HEK293 (cell line): ENCODE measurements around the gene ATP8A2.

Source experiments
- RBAK ChIP-seq: fragments of 450-650 bp; formaldehyde crosslinking; IDR thresholded peaks from 2 replicates; pipeline ENCODE4 v1.5.1; 2016; ENCODE audit warnings: missing biosample characterization, missing genetic modification characterization
- ZNF114 ChIP-seq: fragments of 450-650 bp; formaldehyde crosslinking; IDR thresholded peaks from 2 replicates; pipeline ENCODE4 v1.5.0; 2017; ENCODE audit warnings: missing biosample characterization, missing genetic modification characterization
- ZNF148 ChIP-seq: fragments of 450-650 bp; formaldehyde crosslinking; IDR thresholded peaks from 2 replicates; pipeline ENCODE4 v1.5.0; 2017; ENCODE audit warnings: missing biosample characterization, missing genetic modification characterization, borderline replicate concordance
- ZNF175 ChIP-seq: fragments of 450-650 bp; formaldehyde crosslinking; IDR thresholded peaks from 2 replicates; pipeline ENCODE4 v1.5.1; 2016; ENCODE audit warnings: missing biosample characterization, missing genetic modification characterization
- TF ChIP-seq, protein P1 (sequence below): fragments of 450-650 bp; formaldehyde crosslinking; IDR thresholded peaks from 2 replicates; pipeline ENCODE4 v1.5.1; 2016; ENCODE audit warnings: missing biosample characterization, missing genetic modification characterization
- TF ChIP-seq, protein P2 (sequence below): fragments of 450-650 bp; formaldehyde crosslinking; IDR thresholded peaks from 2 replicates; pipeline ENCODE4 v1.5.1; 2016; ENCODE audit warnings: missing biosample characterization, missing genetic modification characterization
- TF ChIP-seq, protein P3 (sequence below): fragments of 450-650 bp; formaldehyde crosslinking; IDR thresholded peaks from 2 replicates; pipeline ENCODE4 v1.5.1; 2016; ENCODE audit warnings: missing biosample characterization, missing genetic modification characterization

GRCh38 chr13:26016189-26016588, 644.4 kb downstream of the ATP8A2 start:
- TF ChIP-seq, protein P1, sequence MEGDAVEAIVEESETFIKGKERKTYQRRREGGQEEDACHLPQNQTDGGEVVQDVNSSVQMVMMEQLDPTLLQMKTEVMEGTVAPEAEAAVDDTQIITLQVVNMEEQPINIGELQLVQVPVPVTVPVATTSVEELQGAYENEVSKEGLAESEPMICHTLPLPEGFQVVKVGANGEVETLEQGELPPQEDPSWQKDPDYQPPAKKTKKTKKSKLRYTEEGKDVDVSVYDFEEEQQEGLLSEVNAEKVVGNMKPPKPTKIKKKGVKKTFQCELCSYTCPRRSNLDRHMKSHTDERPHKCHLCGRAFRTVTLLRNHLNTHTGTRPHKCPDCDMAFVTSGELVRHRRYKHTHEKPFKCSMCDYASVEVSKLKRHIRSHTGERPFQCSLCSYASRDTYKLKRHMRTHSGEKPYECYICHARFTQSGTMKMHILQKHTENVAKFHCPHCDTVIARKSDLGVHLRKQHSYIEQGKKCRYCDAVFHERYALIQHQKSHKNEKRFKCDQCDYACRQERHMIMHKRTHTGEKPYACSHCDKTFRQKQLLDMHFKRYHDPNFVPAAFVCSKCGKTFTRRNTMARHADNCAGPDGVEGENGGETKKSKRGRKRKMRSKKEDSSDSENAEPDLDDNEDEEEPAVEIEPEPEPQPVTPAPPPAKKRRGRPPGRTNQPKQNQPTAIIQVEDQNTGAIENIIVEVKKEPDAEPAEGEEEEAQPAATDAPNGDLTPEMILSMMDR, result no peak
- no peak for TF ChIP-seq ZNF148 (tag by site-specific recombination)
- TF ChIP-seq ZNF114 (tag by site-specific recombination), result no peak
- TF ChIP-seq, protein P2, sequence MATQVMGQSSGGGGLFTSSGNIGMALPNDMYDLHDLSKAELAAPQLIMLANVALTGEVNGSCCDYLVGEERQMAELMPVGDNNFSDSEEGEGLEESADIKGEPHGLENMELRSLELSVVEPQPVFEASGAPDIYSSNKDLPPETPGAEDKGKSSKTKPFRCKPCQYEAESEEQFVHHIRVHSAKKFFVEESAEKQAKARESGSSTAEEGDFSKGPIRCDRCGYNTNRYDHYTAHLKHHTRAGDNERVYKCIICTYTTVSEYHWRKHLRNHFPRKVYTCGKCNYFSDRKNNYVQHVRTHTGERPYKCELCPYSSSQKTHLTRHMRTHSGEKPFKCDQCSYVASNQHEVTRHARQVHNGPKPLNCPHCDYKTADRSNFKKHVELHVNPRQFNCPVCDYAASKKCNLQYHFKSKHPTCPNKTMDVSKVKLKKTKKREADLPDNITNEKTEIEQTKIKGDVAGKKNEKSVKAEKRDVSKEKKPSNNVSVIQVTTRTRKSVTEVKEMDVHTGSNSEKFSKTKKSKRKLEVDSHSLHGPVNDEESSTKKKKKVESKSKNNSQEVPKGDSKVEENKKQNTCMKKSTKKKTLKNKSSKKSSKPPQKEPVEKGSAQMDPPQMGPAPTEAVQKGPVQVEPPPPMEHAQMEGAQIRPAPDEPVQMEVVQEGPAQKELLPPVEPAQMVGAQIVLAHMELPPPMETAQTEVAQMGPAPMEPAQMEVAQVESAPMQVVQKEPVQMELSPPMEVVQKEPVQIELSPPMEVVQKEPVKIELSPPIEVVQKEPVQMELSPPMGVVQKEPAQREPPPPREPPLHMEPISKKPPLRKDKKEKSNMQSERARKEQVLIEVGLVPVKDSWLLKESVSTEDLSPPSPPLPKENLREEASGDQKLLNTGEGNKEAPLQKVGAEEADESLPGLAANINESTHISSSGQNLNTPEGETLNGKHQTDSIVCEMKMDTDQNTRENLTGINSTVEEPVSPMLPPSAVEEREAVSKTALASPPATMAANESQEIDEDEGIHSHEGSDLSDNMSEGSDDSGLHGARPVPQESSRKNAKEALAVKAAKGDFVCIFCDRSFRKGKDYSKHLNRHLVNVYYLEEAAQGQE (tag by site-specific recombination), result no peak
- TF ChIP-seq, protein P3, sequence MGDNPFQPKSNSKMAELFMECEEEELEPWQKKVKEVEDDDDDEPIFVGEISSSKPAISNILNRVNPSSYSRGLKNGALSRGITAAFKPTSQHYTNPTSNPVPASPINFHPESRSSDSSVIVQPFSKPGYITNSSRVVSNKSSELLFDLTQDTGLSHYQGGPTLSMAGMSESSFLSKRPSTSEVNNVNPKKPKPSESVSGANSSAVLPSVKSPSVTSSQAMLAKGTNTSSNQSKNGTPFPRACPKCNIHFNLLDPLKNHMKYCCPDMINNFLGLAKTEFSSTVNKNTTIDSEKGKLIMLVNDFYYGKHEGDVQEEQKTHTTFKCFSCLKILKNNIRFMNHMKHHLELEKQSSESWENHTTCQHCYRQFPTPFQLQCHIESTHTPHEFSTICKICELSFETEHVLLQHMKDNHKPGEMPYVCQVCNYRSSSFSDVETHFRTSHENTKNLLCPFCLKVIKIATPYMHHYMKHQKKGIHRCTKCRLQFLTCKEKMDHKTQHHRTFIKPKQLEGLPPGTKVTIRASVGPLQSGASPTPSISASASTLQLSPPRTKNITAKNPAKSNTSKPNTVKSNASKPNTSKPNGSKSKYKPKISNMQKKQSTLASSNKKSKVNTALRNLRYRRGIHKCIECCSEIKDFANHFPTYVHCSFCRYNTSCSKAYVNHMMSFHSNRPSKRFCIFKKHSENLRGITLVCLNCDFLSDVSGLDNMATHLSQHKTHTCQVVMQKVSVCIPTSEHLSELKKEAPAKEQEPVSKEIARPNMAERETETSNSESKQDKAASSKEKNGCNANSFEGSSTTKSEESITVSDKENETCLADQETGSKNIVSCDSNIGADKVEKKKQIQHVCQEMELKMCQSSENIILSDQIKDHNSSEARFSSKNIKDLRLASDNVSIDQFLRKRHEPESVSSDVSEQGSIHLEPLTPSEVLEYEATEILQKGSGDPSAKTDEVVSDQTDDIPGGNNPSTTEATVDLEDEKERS (tag by site-specific recombination), result no peak
- no peak for TF ChIP-seq RBAK (tag by site-specific recombination)
- TF ChIP-seq ZNF175 (tag by site-specific recombination), result no peak
